Tibial nerve (tissue), 3 donors: Measurements from ENCODE around the gene RNF213.

Source experiments
- CTCF ChIP-seq, 5 experiments: fragments of 200-600 bp in 3 of 5; fragments of 450-650 bp in 2 of 5; sonication (generic) in 3 of 5; IDR thresholded peaks; one replicate each; pipeline ENCODE4 v1.5.1; 2016 to 2019; ENCODE audit warnings: antibody characterized with exemption in 5 of 5, mild to moderate bottlenecking in 3 of 5, moderate library complexity in 2 of 5
- POLR2A ChIP-seq, 2 donors: fragments of 450-650 bp; IDR thresholded peaks; one replicate each; pipeline ENCODE4 v1.6.1; 2017; ENCODE audit warnings: antibody characterized with exemption in 2 of 2, mild to moderate bottlenecking in 2 of 2, moderate library complexity in 2 of 2

GRCh38 chr17:80381416-80381923, 120.8 kb downstream of the RNF213 start:
- TF ChIP-seq POLR2A (IDR thresholded peaks at IDR 0.05) (no peak), CTCF (IDR thresholded peaks at IDR 0.05) (no peak)
